WTC11 (cell line): ENCODE data around the gene INPP5A. TPM values are rescaled to one million over a fixed set of nuclear protein-coding genes. Genes with fewer than 3 reads are reported as not detected.
"Not testable (repeated sequence)": the region's sequence is repeated elsewhere in the genome, so short reads cannot be mapped to it uniquely, and the experiment has no call there.

ENCODE experiments used
- ATAC-seq: fragments of 200-7000 bp; cut with Tn5 transposase; 2 replicates; pipeline ENCODE4 v1.10.0; 2021; ENCODE audit warnings: mild to moderate bottlenecking, moderate library complexity
- CTCF ChIA-PET: fragments of 300-600 bp; sonication (Branson Sonifier 250); formaldehyde crosslinking; loops from one replicate; lab custom pipeline; 2021; ENCODE audit warnings: antibody characterized with exemption; lab: Charles Lee
- POLR2A ChIA-PET: fragments of 350-600 bp; sonication (Branson Sonifier 250); formaldehyde crosslinking; loops from one replicate; lab custom pipeline; 2021; ENCODE audit warnings: antibody characterized with exemption; lab: Charles Lee
- DNase-seq: peaks from one replicate; pipeline ENCODE4 v3.0.0; 2021; ENCODE audit warnings: low spot score
- H3K27ac Mint-ChIP-seq: 2 replicates; pipeline ENCODE4 v1.8.0; 2021; ENCODE audit warnings: mixed read lengths
- H3K27me3 Mint-ChIP-seq: 2 replicates; pipeline ENCODE4 v1.8.0; 2021; ENCODE audit warnings: low read depth, mild to moderate bottlenecking, moderate library complexity, mixed read lengths
- H3K36me3 Mint-ChIP-seq: 2 replicates; pipeline ENCODE4 v1.8.0; 2021; ENCODE audit warnings: mixed read lengths
- H3K4me1 Mint-ChIP-seq: 2 replicates; pipeline ENCODE4 v1.8.0; 2022; ENCODE audit warnings: mixed read lengths
- H3K4me3 Mint-ChIP-seq: 2 replicates; pipeline ENCODE4 v1.8.0; 2021; ENCODE audit warnings: mild to moderate bottlenecking, moderate library complexity, mixed read lengths
- H3K9me3 Mint-ChIP-seq: 2 replicates; pipeline ENCODE4 v1.8.0; 2021; ENCODE audit warnings: mixed read lengths
- ATF1 ChIP-seq: sonication (generic); formaldehyde crosslinking; IDR thresholded peaks from 2 replicates; pipeline ENCODE4 v1.8.1; 2023; ENCODE audit warnings: mild to moderate bottlenecking, moderate library complexity, missing genetic modification reagents
- CBFB ChIP-seq: sonication (generic); formaldehyde crosslinking; IDR thresholded peaks from 2 replicates; pipeline ENCODE4 v1.8.1; 2022; ENCODE audit warnings: mild to moderate bottlenecking, low read depth, missing genetic modification reagents
- FOXP1 ChIP-seq: sonication (generic); formaldehyde crosslinking; IDR thresholded peaks from 2 replicates; pipeline ENCODE4 v1.8.0; 2022; ENCODE audit warnings: missing genetic modification reagents, mild to moderate bottlenecking, moderate library complexity, borderline replicate concordance
- JUN ChIP-seq: sonication (generic); formaldehyde crosslinking; IDR thresholded peaks from 2 replicates; pipeline ENCODE4 v1.8.0; 2023; ENCODE audit warnings: mild to moderate bottlenecking, missing genetic modification reagents
- MYBL2 ChIP-seq: sonication (generic); formaldehyde crosslinking; IDR thresholded peaks from 2 replicates; pipeline ENCODE4 v1.8.1; 2023; ENCODE audit warnings: mild to moderate bottlenecking, moderate library complexity, missing genetic modification reagents
- NR2C2 ChIP-seq: sonication (generic); formaldehyde crosslinking; IDR thresholded peaks from 2 replicates; pipeline ENCODE4 v1.8.0; 2022; ENCODE audit warnings: mild to moderate bottlenecking, missing genetic modification reagents
- SMAD4 ChIP-seq: sonication (generic); formaldehyde crosslinking; IDR thresholded peaks from 2 replicates; pipeline ENCODE4 v1.8.0; 2022; ENCODE audit warnings: mild to moderate bottlenecking, missing genetic modification reagents
- ZNF121 ChIP-seq: sonication (generic); formaldehyde crosslinking; IDR thresholded peaks from 2 replicates; pipeline ENCODE4 v1.8.0; 2023; ENCODE audit warnings: missing genetic modification reagents
- total RNA-seq: library from RNA; stranded (reverse); gene quantifications from 3 replicates; pipeline ENCODE4 v1.2.3, GENCODE V29; 2021
- TF ChIP-seq, protein P1 (sequence below): sonication (generic); formaldehyde crosslinking; conservative IDR thresholded peaks from 2 replicates; pipeline ENCODE4 v1.8.1; 2023; ENCODE audit warnings: mild to moderate bottlenecking, low read depth, missing genetic modification reagents, moderate library complexity
- TF ChIP-seq, protein P2 (sequence below): sonication (generic); formaldehyde crosslinking; IDR thresholded peaks from 2 replicates; pipeline ENCODE4 v1.8.1; 2023; ENCODE audit warnings: mild to moderate bottlenecking, missing genetic modification reagents, borderline replicate concordance
- TF ChIP-seq, protein P3 (sequence below): fragments of 250-450 bp; sonication (Bioruptor Pico); IDR thresholded peaks from 2 replicates; pipeline ENCODE4 v2.1.2; 2022; ENCODE audit warnings: mild to moderate bottlenecking, moderate library complexity
- TF ChIP-seq, protein P4 (sequence below): sonication (generic); formaldehyde crosslinking; conservative IDR thresholded peaks from 2 replicates; pipeline ENCODE4 v1.8.1; 2022; ENCODE audit warnings: mild to moderate bottlenecking, missing genetic modification reagents

Gene INPP5A
- total RNA-seq, 1 experiment from 2014 or later = 22.1 TPM

DNA sequence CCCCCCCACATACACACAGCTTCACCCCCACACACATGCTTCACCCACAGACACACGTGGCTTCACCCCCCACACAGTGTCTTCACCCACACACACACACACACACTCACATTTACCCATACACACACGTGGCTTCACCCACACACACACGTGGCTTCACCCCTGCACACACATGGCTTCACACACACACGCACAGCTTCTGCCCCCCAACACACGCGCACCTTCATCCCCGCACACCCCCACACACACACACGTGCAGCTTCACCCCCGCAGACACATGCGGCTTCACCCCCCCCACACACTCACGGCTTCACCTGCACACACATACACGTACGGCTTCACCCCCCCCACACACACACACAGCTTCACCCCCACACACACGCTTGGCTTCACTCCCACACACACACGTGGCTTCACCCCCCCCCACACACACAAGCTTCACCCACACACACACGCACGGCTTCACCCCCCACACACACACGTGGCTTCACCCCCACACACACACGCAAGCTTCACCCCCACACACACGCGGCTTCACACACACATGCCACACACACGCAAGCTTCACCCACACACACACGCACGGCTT is 165.9 kb downstream of the INPP5A start:
- CTCF ChIA-PET = no interaction called here
- POLR2A ChIA-PET = no interaction called here
- peaks cover 13% of the 10 kb centered on the region for H3K36me3 Mint-ChIP-seq
- peaks cover 17% of the 10 kb centered on the region for H3K9me3 Mint-ChIP-seq
- ATAC-seq (no peak), DNase-seq (no peak)
- H3K27me3 Mint-ChIP-seq = no peaks in the 10 kb centered on the region
- TF ChIP-seq FOXP1 (CRISPR knock-in tag) = no peak
- no peak for TF ChIP-seq ATF1 (CRISPR knock-in tag)
- no peak for TF ChIP-seq ZNF121 (CRISPR knock-in tag)
- TF ChIP-seq, protein P1, sequence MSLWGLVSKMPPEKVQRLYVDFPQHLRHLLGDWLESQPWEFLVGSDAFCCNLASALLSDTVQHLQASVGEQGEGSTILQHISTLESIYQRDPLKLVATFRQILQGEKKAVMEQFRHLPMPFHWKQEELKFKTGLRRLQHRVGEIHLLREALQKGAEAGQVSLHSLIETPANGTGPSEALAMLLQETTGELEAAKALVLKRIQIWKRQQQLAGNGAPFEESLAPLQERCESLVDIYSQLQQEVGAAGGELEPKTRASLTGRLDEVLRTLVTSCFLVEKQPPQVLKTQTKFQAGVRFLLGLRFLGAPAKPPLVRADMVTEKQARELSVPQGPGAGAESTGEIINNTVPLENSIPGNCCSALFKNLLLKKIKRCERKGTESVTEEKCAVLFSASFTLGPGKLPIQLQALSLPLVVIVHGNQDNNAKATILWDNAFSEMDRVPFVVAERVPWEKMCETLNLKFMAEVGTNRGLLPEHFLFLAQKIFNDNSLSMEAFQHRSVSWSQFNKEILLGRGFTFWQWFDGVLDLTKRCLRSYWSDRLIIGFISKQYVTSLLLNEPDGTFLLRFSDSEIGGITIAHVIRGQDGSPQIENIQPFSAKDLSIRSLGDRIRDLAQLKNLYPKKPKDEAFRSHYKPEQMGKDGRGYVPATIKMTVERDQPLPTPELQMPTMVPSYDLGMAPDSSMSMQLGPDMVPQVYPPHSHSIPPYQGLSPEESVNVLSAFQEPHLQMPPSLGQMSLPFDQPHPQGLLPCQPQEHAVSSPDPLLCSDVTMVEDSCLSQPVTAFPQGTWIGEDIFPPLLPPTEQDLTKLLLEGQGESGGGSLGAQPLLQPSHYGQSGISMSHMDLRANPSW (CRISPR knock-in tag) = no peak
- H3K27ac Mint-ChIP-seq = no peak overlapping the region
- no peaks in the 10 kb centered on the region for H3K4me1 Mint-ChIP-seq
- no peak overlapping the region for H3K4me3 Mint-ChIP-seq

DNA sequence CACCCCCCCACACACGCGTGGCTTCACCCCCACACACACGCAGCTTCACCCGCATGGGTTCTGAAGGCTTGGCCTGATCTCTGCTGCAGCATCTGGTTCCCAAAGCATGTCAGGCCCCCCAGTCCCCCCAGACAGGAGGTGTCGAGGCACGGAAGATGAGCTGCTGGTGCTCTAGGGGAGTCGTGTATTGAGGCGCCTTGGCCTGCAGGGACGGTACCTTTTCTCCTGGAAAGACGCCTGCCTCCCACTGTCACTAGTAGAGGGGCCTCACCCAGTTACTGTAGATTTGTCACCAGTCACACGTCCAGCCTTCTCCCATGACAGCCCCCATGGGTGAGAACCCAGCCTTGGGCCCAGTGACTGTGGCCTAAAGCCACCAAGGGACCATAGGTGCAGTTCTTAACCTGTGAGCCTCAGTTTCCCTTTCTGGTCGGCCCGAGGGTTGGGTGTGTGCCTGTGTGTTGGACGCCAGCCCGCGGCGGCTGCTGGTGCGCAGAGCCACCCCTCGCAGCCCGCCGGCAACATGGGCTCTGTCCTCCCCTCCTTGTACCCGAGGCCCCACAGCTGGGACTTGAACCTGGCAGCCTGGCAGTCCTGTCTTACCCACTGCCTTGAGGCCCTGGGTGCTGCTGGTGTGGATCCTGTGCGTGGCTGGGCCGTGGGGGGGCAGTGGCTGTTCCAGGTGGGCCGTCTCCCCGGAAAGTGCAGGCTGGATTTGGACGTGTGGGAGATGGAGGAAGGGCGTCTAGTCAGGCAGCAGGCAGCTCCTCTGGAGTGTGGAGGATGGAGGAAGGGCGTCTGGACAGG is 166.6 kb downstream of the INPP5A start:
- no peak for ATAC-seq
- no peak overlapping the region for H3K4me3 Mint-ChIP-seq
- H3K9me3 Mint-ChIP-seq = peaks cover 17% of the 10 kb centered on the region
- no peak overlapping the region for H3K27ac Mint-ChIP-seq
- H3K36me3 Mint-ChIP-seq = peaks cover 13% of the 10 kb centered on the region
- no peaks in the 10 kb centered on the region for H3K27me3 Mint-ChIP-seq
- TF ChIP-seq MYBL2 (CRISPR knock-in tag) (no peak), JUN (CRISPR knock-in tag) (no peak), SMAD4 (CRISPR knock-in tag) (no peak), NR2C2 (no peak), CBFB (CRISPR knock-in tag) (no peak)
- TF ChIP-seq, protein P2, sequence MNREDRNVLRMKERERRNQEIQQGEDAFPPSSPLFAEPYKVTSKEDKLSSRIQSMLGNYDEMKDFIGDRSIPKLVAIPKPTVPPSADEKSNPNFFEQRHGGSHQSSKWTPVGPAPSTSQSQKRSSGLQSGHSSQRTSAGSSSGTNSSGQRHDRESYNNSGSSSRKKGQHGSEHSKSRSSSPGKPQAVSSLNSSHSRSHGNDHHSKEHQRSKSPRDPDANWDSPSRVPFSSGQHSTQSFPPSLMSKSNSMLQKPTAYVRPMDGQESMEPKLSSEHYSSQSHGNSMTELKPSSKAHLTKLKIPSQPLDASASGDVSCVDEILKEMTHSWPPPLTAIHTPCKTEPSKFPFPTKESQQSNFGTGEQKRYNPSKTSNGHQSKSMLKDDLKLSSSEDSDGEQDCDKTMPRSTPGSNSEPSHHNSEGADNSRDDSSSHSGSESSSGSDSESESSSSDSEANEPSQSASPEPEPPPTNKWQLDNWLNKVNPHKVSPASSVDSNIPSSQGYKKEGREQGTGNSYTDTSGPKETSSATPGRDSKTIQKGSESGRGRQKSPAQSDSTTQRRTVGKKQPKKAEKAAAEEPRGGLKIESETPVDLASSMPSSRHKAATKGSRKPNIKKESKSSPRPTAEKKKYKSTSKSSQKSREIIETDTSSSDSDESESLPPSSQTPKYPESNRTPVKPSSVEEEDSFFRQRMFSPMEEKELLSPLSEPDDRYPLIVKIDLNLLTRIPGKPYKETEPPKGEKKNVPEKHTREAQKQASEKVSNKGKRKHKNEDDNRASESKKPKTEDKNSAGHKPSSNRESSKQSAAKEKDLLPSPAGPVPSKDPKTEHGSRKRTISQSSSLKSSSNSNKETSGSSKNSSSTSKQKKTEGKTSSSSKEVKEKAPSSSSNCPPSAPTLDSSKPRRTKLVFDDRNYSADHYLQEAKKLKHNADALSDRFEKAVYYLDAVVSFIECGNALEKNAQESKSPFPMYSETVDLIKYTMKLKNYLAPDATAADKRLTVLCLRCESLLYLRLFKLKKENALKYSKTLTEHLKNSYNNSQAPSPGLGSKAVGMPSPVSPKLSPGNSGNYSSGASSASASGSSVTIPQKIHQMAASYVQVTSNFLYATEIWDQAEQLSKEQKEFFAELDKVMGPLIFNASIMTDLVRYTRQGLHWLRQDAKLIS (CRISPR knock-in tag) = no peak
- TF ChIP-seq, protein P3, sequence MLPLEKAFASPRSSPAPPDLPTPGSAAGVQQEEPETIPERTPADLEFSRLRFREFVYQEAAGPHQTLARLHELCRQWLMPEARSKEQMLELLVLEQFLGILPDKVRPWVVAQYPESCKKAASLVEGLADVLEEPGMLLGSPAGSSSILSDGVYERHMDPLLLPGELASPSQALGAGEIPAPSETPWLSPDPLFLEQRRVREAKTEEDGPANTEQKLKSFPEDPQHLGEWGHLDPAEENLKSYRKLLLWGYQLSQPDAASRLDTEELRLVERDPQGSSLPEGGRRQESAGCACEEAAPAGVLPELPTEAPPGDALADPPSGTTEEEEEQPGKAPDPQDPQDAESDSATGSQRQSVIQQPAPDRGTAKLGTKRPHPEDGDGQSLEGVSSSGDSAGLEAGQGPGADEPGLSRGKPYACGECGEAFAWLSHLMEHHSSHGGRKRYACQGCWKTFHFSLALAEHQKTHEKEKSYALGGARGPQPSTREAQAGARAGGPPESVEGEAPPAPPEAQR (CRISPR knock-in tag) = no peak
- TF ChIP-seq, protein P4, sequence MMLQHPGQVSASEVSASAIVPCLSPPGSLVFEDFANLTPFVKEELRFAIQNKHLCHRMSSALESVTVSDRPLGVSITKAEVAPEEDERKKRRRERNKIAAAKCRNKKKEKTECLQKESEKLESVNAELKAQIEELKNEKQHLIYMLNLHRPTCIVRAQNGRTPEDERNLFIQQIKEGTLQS (CRISPR knock-in tag) = no peak
- ChIA-PET CTCF (no interaction called here), POLR2A (no interaction called here)
- DNase-seq = no peak
- H3K4me1 Mint-ChIP-seq = peaks cover 3% of the 10 kb centered on the region; the same call in 1 of the 2 replicates

DNA sequence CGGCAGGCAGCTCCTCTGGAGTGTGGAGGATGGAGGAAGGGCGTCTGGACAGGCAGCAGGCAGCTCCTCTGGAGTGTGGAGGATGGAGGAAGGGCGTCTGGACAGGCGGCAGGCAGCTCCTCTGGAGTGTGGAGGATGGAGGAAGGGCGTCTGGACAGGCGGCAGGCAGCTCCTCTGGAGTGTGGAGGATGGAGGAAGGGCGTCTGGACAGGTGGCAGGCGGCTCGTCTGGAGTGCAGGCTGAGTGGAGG is 167.2 kb downstream of the INPP5A start:
- Mint-ChIP-seq H3K9me3 (peaks cover 17% of the 10 kb centered on the region), H3K36me3 (peaks cover 13% of the 10 kb centered on the region)
- POLR2A ChIA-PET = not testable (repeated sequence)

More for the DNA sequence above, 167.2 kb downstream of the INPP5A start:
- CTCF ChIA-PET, H3K27me3 Mint-ChIP-seq, H3K4me3 Mint-ChIP-seq, DNase-seq, ATAC-seq, H3K27ac Mint-ChIP-seq, H3K4me1 Mint-ChIP-seq: not testable (repeated sequence)
